Stimulated activated CD4-positive, alpha-beta T cell treated with anti-CD3 and anti-CD28 coated beads, Interleukin-1b, Interleukin-23, amount 100 ng/mL, for 4 hours (primary cell): ENCODE measurements around the gene ZNF683.
"Not testable (repeated sequence)": the region's sequence is repeated elsewhere in the genome, so short reads cannot be mapped to it uniquely, and the experiment has no call there.

Experiments used
- DNase-seq, 2 donors: peaks; one replicate each; pipeline ENCODE4 v3.0.0-alpha.2; 2020; ENCODE audit warnings: low read depth in 2 of 2

The ZNF683 gene

GRCh38 chr1:26385063-26385462 is 12.5 kb upstream of the ZNF683 start:
- DNase-seq: not testable (repeated sequence)

- no peak for DNase-seq
Observed at GRCh38 chr1:26384076-26384475, 11.5 kb upstream of the ZNF683 start.

- DNase-seq: no peak
Observed at GRCh38 chr1:26378879-26379251, 6.3 kb upstream of the ZNF683 start.

DNA sequence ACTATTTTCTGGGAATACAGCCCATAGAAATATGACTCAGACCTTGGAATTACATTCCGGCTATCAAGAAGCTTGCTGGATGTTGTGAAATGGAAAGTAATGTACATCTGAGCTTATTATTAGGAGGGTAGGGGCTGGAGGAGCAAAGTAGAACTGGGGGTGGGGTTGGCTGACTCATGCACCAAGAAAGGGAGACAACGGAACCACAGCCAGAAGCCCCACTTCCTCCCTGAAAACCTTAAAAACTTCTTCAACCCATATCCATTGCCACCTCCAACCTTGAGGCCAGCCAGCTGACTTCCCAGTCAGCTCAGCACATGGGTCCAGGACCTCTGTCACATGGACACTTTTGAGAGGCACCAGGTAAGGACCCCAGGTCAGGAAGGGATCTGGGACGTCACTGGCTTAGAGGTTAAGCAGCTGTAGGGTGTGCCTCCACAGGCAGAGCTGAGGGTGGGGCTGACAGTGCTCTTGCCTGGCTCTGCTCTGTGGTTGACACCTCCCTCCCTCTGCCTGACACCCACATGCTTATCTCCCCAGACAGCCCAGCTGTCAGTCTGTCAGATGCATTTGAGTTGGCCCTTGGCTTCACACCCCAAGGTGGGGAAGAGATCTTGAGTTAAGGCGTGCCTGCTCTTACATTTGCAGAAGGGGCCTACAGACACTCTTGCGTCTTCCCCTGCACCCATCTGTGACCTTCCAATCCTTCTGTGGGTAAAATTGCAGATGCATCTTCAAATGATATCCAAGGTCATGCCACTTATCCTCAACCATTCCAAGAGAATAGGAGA is 5.7 kb upstream of the ZNF683 start:
- peak; percentile 32 to 62 for DNase-seq

DNA sequence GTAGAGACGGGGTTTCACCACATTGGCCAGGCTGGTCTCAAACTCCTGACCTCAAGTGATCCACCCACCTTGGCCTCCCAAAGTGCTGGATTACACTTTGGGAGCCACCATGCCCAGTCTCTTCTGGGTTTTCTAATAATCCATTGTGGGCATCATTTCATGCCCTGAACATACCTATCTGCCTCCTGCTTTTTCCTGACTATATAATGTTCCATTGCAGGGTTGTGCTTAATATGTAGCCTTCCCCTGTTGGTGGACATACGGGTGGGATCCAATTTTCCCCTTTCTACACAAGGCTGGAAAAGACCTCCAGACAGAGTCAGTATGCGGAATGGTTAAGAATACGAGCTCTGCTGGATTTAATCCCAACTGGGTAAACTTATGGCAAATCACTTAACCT is 3.5 kb upstream of the ZNF683 start:
- DNase-seq: no peak

GRCh38 chr1:26375081-26375480 is 2.5 kb upstream of the ZNF683 start:
- no peak for DNase-seq

DNA sequence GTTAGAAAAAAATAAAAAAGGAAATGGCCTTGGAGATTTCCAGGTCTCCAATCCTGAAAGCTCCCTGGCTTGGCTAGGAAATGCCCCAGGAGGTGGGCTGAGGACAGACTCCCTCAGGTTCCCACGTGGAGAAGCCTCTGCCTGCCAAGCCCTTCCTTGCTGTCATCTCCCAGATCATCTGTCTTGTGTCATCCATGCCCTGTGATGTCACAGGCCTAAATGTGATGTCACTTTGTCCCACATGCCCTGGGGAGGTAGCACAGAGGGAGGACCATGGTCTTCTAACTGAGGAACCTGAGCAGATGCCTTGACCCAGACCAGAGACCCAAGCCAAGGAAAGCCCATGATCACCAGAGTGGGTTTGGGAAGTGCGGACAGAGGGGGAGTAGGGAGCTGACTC is 1.8 kb upstream of the ZNF683 start:
- not testable (repeated sequence) for DNase-seq

GRCh38 chr1:26373789-26374188 is 1.2 kb upstream of the ZNF683 start:
- no peak for DNase-seq

DNA sequence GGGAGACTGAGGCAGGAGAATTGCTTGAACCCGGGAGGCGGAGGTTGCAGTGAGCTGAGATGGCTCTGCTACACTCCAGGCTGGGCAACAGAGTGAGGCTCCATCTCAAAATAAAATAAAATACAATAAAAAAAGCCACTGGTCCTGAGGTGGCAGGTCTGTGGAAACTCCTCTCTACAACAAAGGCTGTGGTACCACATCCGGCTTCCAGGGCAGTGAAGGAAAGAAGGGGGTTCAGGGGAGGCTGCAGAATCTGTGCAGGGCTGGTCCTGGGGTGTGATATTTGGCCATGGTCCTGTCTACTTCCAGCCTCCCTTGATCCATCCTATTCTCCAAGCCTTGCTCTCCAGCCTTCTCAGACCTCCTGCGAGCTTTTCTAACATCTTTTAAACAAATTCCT is 731 bp upstream of the ZNF683 start:
- no peak for DNase-seq

- no peak for DNase-seq
Observed at GRCh38 chr1:26372039-26372438, 511 bp downstream of the ZNF683 start.

DNA sequence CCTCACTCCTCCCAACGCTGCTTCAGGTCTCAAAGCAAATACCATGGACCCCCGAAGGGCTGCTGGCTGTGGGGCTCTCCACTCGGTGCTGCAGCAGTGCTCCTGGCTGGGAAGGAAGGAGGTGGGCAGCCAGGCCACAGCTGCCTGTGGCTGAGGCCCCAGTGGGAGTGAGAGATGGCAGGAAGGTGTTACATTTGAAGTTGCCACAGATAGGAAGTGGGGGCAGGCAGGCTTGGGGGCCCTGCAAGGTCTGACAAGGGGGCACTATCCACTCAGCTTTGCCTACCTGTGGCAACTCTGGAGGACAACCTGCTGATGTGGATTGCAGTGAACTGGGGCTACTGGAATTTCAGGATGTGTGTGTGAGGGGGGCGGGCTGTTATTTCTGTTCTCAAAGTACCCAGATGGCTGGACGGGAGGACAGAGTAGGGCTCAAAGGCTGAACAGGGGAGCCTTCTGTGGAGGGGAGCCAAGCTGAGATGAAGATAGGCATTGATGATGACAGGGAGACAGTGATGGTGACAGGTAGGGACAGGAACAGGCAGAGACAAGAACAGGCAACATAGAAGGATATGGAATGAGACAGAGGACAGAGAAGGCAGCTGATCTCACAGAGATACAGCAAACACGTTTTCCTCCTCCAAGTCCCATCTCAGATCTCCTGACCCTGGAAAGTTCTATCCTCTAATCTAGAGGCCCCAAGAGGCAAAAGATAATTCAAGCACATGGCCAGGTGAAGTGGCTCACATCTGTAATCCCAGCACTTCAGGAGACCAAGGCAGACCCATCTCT is 1.8 kb downstream of the ZNF683 start:
- no peak for DNase-seq

DNA sequence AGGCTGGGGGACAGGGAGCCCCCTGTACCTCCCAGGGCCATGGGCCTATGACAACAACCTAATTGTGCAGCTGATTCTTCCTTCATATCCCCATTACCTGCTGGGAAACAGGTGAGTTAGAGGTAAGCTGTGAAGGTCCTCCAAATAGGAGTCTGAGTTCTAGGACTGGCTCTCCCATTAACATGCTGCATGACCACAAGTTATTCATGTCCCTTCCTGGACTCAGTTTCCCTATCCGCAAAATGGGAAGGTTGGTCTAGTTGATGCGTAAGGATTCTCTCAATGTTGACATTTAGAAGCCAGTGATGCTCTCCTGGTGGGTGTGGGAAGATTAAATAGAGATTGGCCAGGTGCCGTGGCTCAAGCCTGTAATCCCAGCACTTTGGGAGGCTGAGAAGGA is 4.1 kb downstream of the ZNF683 start:
- DNase-seq: no peak

- DNase-seq: no peak
Observed at GRCh38 chr1:26368006-26368405, 4.5 kb downstream of the ZNF683 start.

DNA sequence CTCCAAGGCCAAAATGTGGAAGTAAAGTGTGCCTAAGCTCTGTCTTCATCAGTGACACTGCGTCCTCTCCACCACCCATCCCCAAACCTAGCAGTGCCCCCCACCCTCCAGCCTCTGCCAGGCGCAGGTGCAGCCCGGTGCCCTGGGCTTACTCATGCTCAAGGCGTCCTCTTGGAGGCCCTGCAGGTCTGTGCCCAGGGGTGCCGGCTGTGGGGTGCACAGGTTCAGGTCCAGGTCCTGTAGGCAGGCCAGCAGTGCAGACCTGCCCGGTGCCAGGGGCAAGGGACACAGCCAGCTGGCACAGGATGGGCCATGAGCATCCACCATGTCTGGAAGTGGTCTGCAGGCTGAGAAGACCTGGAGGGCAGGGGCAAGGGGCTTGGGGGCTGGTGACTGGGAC is 5.1 kb downstream of the ZNF683 start:
- DNase-seq: no peak

DNA sequence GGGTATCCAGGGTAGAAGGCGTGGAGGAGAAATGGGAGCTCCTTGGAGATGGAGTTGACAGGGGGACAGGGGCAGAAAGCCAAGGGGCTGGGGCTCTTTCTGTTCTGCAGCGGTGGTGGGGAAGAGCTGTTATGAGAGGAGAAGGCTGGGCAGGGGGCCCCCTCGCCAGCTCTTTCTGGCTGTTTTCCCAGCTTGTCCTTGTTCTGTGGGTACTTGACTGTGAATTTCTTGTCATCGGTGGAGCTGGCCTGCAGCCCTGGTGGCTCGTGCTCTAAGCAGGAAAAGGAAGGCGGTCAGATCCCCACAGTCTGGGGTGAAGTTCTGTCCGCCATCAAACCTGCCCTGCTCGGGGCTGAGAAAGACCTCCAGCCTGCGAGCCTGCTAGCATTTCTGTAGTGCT is 7.6 kb downstream of the ZNF683 start:
- DNase-seq: no peak

DNA sequence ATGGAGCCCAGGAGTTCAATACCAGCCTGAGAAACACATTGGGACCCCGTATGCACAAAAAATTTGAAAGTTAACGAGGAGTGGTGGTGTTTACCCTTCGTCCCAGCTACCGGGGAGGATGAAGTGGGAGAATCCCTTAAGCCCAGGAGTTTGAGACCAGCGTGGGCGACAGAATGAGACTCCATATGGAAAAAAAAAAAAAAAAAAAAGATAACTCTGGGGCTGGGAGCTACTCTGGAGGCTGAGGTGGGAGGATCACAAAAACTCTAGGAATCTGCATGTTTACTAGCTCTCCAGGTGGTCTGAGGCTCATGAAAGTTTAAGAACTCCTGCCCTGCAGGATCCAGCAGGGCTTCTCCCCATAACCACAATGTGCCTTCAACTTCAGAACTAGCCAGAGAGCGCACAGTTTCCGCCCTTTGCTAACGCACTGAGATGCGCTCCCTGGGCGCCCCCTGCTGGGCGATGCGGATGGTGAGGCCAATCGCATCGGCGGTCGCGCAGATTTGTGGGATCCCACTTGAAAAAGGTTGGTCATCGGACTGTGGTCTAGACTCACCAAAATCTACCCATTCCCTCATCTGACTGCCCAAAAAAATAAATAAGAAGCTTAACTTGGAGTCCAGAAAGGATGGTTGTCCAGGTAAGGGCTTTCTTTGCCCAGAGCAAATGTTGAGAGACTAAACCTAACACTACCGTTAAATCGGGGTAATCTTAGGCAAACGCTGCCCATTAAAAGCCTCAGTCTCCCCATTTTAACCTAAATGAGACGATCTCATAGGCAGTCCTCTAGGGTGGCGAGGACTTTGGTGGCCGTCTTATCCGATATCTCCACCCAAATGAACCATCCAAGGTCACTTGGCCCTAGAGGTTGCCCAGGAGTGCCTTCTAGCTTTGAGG is 8.8 kb downstream of the ZNF683 start:
- DNase-seq: peak; percentile 80 to 84

DNA sequence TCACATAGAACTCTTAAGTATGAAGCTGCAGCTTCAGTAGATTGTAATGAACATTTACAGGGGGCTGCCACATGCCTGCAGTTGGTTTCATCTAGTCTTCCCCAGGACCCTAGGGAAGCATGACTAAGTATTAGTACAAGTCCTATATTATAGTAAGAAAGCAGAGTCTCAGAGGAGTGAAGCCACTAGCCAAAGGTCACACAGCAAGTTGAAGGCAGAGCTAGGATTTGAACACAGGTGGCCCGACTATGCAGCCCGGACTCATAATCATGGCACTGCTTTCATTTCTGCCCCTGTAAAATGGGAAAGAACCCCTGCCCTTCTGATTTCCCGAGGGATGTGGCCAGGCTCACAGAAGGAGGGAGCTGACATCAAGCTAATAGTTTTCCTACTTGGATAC is 10.2 kb downstream of the ZNF683 start:
- DNase-seq: no peak

DNA sequence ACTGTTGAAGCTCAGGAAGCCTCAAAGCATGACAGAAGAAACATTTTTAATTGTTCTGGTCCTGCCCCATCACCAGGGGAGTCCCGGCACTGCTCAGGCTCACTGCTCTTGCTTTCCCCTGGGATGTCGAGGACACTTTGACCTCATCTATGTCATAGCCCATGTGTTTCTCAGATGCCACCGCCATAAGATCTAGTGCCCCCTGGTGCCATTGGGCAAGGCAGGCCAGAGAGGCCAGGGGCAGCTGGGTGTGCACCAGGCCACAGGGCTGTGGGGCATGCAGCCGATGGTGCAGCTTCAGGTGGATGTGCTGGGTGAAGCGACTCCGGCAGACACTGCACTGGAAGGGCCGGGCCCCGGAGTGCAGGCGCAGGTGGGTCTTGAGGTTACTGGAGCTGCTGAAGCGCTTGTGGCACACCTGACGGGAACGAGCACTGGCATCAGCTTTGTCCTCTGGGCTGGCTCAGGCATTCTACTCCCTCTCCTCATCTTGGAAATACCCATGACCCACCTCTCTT is 10.9 kb downstream of the ZNF683 start:
- DNase-seq: no peak

- no peak for DNase-seq
Observed at GRCh38 chr1:26360807-26361604, 11.5 kb downstream of the ZNF683 start.

GRCh38 chr1:26359981-26360806 is 12.4 kb downstream of the ZNF683 start:
- peak; percentile 35 to 42 for DNase-seq
